Stomach smooth muscle (tissue), 2 donors: Measurements from ENCODE around the gene MTHFD2L.

Experiments
- H3K27ac ChIP-seq: one replicate; pipeline ENCODE4 v1.7.0; 2013; ENCODE audit warnings: mild to moderate bottlenecking, low read length, inconsistent platforms
- H3K27me3 ChIP-seq, 2 donors: one replicate each; pipeline ENCODE4 v1.7.0; 2013; ENCODE audit warnings: low read length in 2 of 2; ENCODE audit not compliant: insufficient read depth in 2 of 2, control insufficient read depth in 1 of 2
- H3K36me3 ChIP-seq, 2 donors: one replicate each; pipeline ENCODE4 v1.7.0; 2013; ENCODE audit warnings: low read length in 2 of 2; ENCODE audit not compliant: control insufficient read depth in 2 of 2, insufficient read depth in 2 of 2
- H3K4me1 ChIP-seq: one replicate; pipeline ENCODE4 v1.7.0; 2013; ENCODE audit warnings: low read length; ENCODE audit not compliant: control insufficient read depth, insufficient read depth
- H3K4me3 ChIP-seq, 2 donors: one replicate each; pipeline ENCODE4 v1.7.0; 2013; ENCODE audit warnings: low read length in 2 of 2
- H3K9ac ChIP-seq, 2 donors: one replicate each; pipeline ENCODE4 v1.7.0; 2013; ENCODE audit warnings: low read length in 2 of 2, mild to moderate bottlenecking in 1 of 2
- H3K9me3 ChIP-seq, 2 donors: one replicate each; pipeline ENCODE4 v1.7.0; 2013; ENCODE audit warnings: low read length in 2 of 2; ENCODE audit not compliant: control insufficient read depth in 2 of 2
- donor health status: healthy.
- donor health status: Pancreatic carcinoma.

The MTHFD2L gene

DNA sequence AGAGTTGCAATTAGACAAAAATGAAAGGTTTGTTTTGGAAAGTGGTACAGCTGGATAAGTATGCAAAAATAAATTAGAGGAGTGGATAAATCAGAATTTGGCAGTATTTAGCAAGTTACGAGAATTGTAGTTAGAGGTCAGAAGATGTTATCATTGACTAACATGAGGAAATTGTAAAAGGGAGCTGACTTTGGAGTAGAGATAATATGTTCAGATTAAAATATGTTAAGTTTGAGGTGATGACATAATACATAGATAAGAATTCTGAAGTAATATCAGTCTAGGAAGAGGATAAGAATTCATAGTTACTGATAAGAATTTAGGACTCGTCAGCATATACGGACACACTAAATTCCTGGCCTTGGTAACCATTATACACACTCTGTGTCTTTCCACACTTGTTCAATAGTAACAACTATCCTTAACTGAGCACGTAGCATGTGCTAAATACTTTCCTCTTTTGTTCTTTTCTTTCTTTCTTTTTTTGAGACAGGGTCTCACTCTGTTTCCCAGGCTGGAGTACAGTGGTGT is 146.2 kb downstream of the MTHFD2L start:
- no peaks in the 10 kb centered on the region for H3K9me3 ChIP-seq
- H3K27ac ChIP-seq: no peak overlapping the region
- no peak overlapping the region for H3K4me3 ChIP-seq
- no peak overlapping the region for H3K9ac ChIP-seq
- no peaks in the 10 kb centered on the region for H3K36me3 ChIP-seq
- H3K4me1 ChIP-seq: no peaks in the 10 kb centered on the region
- H3K27me3 ChIP-seq: no peaks in the 10 kb centered on the region

DNA sequence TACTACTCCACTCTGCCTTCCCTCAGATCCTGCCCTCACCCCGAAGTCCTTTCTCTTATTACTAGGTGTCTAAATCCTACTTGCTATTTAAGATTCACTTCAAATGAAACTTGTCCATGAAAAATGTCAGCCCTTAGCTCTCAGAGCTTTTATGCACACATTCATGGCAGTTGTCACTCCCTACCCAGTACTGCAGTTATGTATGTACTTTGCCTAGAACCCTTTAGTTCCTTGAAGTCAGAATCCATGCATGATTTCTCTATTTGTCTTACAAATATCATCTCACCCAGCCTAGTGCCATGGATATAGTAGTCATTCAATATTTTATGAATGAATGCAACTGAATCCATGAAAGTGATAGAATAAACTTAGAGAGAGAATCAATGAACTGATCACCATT is 147.1 kb downstream of the MTHFD2L start:
- no peaks in the 10 kb centered on the region for H3K36me3 ChIP-seq
- H3K27me3 ChIP-seq: no peaks in the 10 kb centered on the region
- H3K4me1 ChIP-seq: no peaks in the 10 kb centered on the region
- no peak overlapping the region for H3K9ac ChIP-seq
- no peak overlapping the region for H3K27ac ChIP-seq
- no peak overlapping the region for H3K4me3 ChIP-seq
- no peaks in the 10 kb centered on the region for H3K9me3 ChIP-seq

DNA sequence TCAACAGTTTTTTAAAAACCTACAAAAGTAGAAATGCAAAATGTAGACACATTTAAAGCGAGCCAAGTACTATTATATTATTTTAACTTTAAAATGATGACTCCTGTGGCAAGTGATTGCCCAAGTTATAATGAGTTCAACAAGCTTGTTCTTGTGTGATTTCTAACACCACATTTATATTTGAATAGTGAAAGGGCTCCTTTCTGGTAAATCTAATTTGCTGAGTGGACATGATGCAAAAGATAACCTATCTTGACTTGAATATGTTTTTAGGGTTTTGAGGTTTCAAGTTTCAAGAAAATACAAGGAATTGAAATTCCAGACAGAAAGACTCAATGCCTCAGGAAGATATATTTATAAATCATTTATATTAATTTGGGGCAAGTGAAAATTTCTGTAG is 149.3 kb downstream of the MTHFD2L start:
- no peaks in the 10 kb centered on the region for H3K9me3 ChIP-seq
- H3K27me3 ChIP-seq: no peaks in the 10 kb centered on the region
- H3K4me3 ChIP-seq: no peak overlapping the region
- H3K4me1 ChIP-seq: no peaks in the 10 kb centered on the region
- no peaks in the 10 kb centered on the region for H3K36me3 ChIP-seq
- H3K9ac ChIP-seq: no peak overlapping the region
- H3K27ac ChIP-seq: no peak overlapping the region

DNA sequence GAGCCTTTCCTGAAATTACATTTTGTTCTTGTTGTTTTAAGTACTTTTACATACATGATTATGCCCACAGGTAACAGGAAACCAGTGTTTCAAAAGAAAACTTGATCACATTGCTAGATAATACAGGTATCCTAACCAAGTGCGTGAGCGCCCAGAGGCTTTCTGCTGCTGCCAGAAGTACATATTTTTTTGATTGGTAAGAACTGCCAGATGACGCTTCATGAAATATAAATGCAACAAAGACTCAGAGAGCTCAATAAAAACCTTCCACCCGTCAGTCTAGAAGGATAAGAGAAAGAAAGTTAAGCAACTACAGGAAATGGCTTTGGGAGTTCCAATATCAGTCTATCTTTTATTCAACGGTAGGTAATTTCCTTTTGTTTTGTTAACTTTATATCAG is 150.3 kb downstream of the MTHFD2L start, which contains the start of gene EPGN:
Gene EPGN (plus strand): TSS at position 256 of the 400 bp plus-strand sequence. CDS start 64 bp downstream, at position 320.
- H3K9me3 ChIP-seq: no peaks in the 10 kb centered on the region
- H3K9ac ChIP-seq: no peak within 1 kb of the TSS
- no peak within 1 kb of the TSS for H3K4me3 ChIP-seq
- H3K27ac ChIP-seq: no peak within 1 kb of the TSS
- H3K36me3 ChIP-seq: no peaks in the 10 kb centered on the region
- no peaks in the 10 kb centered on the region for H3K4me1 ChIP-seq
- H3K27me3 ChIP-seq: no peaks in the 10 kb centered on the region

DNA sequence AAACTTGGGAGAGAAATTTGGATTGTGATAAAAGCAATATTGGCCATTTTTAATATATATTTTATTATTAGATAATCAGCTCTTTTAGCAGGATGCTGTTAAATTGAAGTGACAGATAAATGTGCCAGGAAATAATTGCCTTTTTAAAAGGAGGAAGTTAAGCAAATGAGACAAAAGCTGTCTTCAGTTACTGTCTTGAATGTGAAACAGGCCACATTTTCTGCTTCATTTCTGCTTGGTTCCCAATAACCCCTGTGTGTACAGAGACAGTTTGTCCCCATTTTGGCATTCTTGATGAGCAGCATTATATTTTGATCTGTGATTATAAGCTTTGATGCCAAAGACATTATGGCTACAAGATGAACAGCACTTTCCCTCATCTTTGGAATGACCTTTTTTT is 151.3 kb downstream of the MTHFD2L start:
- Histone ChIP-seq H3K36me3 (no peaks in the 10 kb centered on the region), H3K9me3 (no peaks in the 10 kb centered on the region), H3K9ac (no peak overlapping the region), H3K27ac (no peak overlapping the region), H3K27me3 (no peaks in the 10 kb centered on the region), H3K4me3 (no peak overlapping the region), H3K4me1 (no peaks in the 10 kb centered on the region)

DNA sequence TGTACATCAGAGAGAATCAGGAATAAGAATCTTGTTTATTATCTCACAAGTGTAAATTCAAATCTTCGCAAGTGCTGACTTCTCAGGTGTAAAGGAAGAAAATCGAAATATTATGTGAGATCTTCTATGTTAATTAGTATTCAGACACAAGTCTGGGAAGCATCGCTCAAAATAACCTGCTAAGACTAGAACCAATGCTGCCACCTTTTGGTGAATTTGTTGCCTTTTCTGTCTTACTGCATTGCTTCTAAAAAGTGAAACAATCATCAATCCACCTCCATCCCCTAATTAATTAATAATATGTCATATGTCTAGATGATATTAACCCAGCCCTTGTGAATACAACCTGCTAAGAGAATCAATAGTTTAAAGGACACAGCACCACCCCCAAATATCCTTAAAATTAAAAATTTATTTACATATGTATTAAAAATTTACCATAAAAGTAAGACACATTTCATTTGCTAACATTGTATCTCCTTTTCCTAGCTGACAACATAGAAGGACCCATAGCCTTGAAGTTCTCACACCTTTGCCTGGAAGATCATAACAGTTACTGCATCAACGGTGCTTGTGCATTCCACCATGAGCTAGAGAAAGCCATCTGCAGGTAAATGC is 153.9 kb downstream of the MTHFD2L start:
- Histone ChIP-seq H3K9me3 (no peaks in the 10 kb centered on the region), H3K9ac (no peak overlapping the region), H3K36me3 (no peaks in the 10 kb centered on the region), H3K4me1 (no peaks in the 10 kb centered on the region), H3K27me3 (no peaks in the 10 kb centered on the region), H3K27ac (no peak overlapping the region), H3K4me3 (no peak overlapping the region)

DNA sequence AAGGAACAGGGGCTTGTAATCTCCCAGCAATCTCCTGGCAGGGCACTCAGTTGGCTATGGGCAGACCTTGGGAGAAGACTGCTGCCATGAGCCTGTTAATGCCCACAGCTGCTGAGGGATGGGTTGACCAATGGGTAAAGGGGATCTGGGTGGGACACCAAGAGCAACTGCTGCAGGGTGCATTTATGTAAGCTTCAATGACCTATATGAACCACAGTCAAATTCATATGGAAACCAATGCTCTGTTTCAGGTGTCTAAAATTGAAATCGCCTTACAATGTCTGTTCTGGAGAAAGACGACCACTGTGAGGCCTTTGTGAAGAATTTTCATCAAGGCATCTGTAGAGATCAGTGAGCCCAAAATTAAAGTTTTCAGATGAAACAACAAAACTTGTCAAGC is 156.4 kb downstream of the MTHFD2L start:
- no peak overlapping the region for H3K9ac ChIP-seq
- H3K9me3 ChIP-seq: no peaks in the 10 kb centered on the region
- no peaks in the 10 kb centered on the region for H3K36me3 ChIP-seq
- H3K4me1 ChIP-seq: no peaks in the 10 kb centered on the region
- H3K27me3 ChIP-seq: no peaks in the 10 kb centered on the region
- H3K27ac ChIP-seq: no peak overlapping the region
- no peak overlapping the region for H3K4me3 ChIP-seq

DNA sequence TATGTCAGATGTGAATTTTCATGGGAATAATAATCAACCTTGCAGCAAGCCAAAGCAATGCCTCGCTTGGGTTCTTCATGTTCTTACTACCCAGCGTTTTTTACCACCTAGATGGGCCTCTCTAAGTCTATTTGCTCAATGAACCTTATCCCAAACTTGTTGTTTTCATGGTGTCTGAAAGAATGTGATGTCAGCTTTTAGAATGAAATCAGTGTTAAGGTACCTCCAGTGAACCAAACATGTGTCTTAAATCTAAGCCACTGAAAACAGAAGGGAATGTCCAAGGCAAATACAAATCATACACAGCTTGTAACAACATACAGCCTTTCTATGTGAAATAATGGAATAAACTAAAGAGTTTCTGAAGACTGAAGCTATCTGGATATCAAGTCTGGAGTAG is 157.0 kb downstream of the MTHFD2L start:
- Histone ChIP-seq H3K9ac (no peak overlapping the region), H3K36me3 (no peaks in the 10 kb centered on the region), H3K4me1 (no peaks in the 10 kb centered on the region), H3K27me3 (no peaks in the 10 kb centered on the region), H3K4me3 (no peak overlapping the region), H3K27ac (no peak overlapping the region), H3K9me3 (no peaks in the 10 kb centered on the region)

DNA sequence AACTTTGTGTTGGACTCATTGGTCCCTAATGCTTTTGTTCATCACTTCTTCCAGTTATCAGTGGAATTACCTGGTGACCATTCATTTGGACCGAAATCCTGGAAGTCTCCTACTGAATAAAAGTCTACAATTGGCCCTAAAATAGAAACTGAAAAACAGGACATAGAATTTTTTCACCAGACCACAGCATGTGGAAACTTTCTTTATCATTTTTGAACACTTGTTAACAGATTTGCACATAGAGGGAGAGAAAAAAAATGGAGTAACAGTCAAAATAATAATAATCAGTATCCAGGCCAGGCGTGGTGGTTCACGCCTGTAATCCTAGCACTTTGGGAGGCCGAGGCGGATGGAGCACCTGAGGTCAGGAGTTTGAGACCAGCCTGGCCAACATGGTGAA is 157.5 kb downstream of the MTHFD2L start:
- Histone ChIP-seq H3K4me1 (no peaks in the 10 kb centered on the region), H3K9ac (no peak overlapping the region), H3K4me3 (no peak overlapping the region), H3K9me3 (no peaks in the 10 kb centered on the region), H3K27ac (no peak overlapping the region), H3K27me3 (no peaks in the 10 kb centered on the region), H3K36me3 (no peaks in the 10 kb centered on the region)

DNA sequence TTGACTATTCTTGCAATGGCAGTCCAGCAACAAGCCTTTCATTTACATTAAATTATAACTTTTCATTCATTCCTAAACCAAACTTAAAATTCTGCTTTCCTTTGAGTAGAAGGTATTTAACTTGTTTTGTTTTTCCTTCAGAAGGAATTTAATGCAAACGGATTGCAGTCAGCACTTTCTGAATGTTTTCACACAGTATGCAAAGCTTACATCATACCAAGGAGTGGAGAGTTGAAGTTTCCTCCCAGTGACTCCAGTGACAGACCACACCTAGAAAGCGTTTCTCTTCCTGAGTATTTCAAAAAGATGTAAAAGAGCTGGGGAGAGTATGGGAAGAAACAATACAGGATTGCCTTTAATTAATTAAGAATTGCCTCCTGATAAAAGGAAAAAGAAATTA is 158.5 kb downstream of the MTHFD2L start:
- no peaks in the 10 kb centered on the region for H3K9me3 ChIP-seq
- H3K27ac ChIP-seq: no peak overlapping the region
- no peaks in the 10 kb centered on the region for H3K36me3 ChIP-seq
- H3K4me3 ChIP-seq: no peak overlapping the region
- no peaks in the 10 kb centered on the region for H3K4me1 ChIP-seq
- no peak overlapping the region for H3K9ac ChIP-seq
- H3K27me3 ChIP-seq: no peaks in the 10 kb centered on the region

DNA sequence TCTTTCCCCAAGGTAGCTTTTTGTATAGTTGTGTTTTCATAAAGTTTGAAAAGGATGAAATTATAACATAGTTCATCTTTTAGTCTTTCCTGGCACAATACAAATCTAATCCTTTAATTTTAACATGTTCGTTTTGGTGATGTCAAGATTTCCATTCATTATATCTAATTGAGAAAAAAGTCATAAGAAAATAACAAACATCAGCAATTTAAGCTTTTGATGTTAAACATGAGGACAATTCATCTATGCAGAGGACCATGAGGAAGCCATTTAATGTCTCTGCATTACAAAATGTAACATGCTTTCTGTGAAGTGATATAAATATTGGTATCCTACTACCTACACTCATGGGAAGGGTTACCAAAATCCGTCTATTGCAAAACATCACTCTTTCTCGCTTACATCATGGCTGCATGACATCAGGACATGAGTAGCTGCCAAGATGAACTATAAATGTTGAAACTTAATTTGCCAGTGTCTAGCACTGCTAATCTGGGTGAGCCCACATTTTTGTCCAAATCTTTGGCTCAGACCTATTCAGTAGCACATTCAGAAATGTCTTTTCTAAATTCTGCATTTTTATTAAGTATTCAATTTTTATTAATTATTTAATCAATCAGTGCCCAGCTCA is 159.8 kb downstream of the MTHFD2L start:
- Histone ChIP-seq H3K27me3 (no peaks in the 10 kb centered on the region), H3K4me1 (no peaks in the 10 kb centered on the region), H3K4me3 (no peak overlapping the region), H3K36me3 (no peaks in the 10 kb centered on the region), H3K9me3 (no peaks in the 10 kb centered on the region), H3K9ac (no peak overlapping the region), H3K27ac (no peak overlapping the region)
